Astrocyte (in vitro differentiated cells and primary cell): ENCODE data around the gene CTNNA2. TPM values are rescaled to one million over a fixed set of nuclear protein-coding genes. Genes with fewer than 3 reads are reported as not detected.

Source experiments
- DNase-seq: peaks from one replicate; pipeline ENCODE4 v3.0.0-alpha.2; 2010; ENCODE audit warnings: low read depth
- FAIRE-seq: peaks from 2 replicates; lab custom pipeline; 2011; peaks lifted over from hg19 to GRCh38; lab: Jason Lieb, UNC
- H2AFZ ChIP-seq: 2 replicates; pipeline ENCODE4 v1.6.0; 2012; ENCODE audit warnings: low read depth, low read length, inconsistent platforms
- H3K27ac ChIP-seq: 2 replicates; pipeline ENCODE4 v1.5.1; 2011; ENCODE audit warnings: low read depth, low read length, inconsistent platforms
- H3K27me3 ChIP-seq: 2 replicates; pipeline ENCODE4 v1.6.0; 2011; ENCODE audit warnings: low read length, inconsistent platforms; ENCODE audit not compliant: insufficient read depth
- H3K36me3 ChIP-seq: 2 replicates; pipeline ENCODE4 v1.5.1; 2011; ENCODE audit warnings: low read length, inconsistent platforms; ENCODE audit not compliant: insufficient read depth
- H3K4me1 ChIP-seq: 2 replicates; pipeline ENCODE4 v1.5.1; 2011; ENCODE audit warnings: low read length, inconsistent platforms; ENCODE audit not compliant: insufficient read depth
- H3K4me2 ChIP-seq: 2 replicates; pipeline ENCODE4 v1.6.0; 2012; ENCODE audit warnings: low read length, inconsistent platforms
- H3K4me3 ChIP-seq: 2 replicates; pipeline ENCODE4 v1.5.1; 2011; ENCODE audit warnings: low read depth, mild to moderate bottlenecking, low read length, inconsistent platforms; ENCODE audit not compliant: insufficient read depth
- H3K79me2 ChIP-seq: 2 replicates; pipeline ENCODE4 v1.6.0; 2012; ENCODE audit warnings: mild to moderate bottlenecking, low read length, inconsistent platforms; ENCODE audit not compliant: insufficient read depth
- H3K9ac ChIP-seq: 2 replicates; pipeline ENCODE4 v1.6.0; 2012; ENCODE audit warnings: mild to moderate bottlenecking, low read length, inconsistent platforms
- H3K9me3 ChIP-seq: 2 replicates; pipeline ENCODE4 v1.5.1; 2012; ENCODE audit warnings: low read depth, mild to moderate bottlenecking, low read length, inconsistent platforms; ENCODE audit not compliant: insufficient read depth
- H4K20me1 ChIP-seq: 2 replicates; pipeline ENCODE4 v1.6.0; 2012; ENCODE audit warnings: low read length, inconsistent platforms; ENCODE audit not compliant: insufficient read depth
- H3K27ac Mint-ChIP-seq: one replicate; pipeline ENCODE4 v1.8.0; 2021; ENCODE audit warnings: mild to moderate bottlenecking, mixed read lengths; ENCODE audit not compliant: unreplicated experiment
- H3K27me3 Mint-ChIP-seq: one replicate; pipeline ENCODE4 v1.8.0; 2021; ENCODE audit warnings: low read depth, mixed read lengths; ENCODE audit not compliant: unreplicated experiment
- H3K36me3 Mint-ChIP-seq: one replicate; pipeline ENCODE4 v1.8.0; 2021; ENCODE audit warnings: low read depth, mixed read lengths; ENCODE audit not compliant: unreplicated experiment
- H3K4me1 Mint-ChIP-seq: one replicate; pipeline ENCODE4 v1.8.0; 2021; ENCODE audit warnings: low read depth, mixed read lengths; ENCODE audit not compliant: unreplicated experiment
- H3K4me3 Mint-ChIP-seq: one replicate; pipeline ENCODE4 v1.8.0; 2021; ENCODE audit warnings: mild to moderate bottlenecking, moderate library complexity, mixed read lengths; ENCODE audit not compliant: unreplicated experiment
- H3K9me3 Mint-ChIP-seq: one replicate; pipeline ENCODE4 v1.8.0; 2021; ENCODE audit warnings: mild to moderate bottlenecking, mixed read lengths; ENCODE audit not compliant: unreplicated experiment
- EZH2 ChIP-seq: IDR thresholded peaks from 2 replicates; pipeline ENCODE4 v1.6.1; 2012; ENCODE audit warnings: mild to moderate bottlenecking, low read length, inconsistent platforms; ENCODE audit not compliant: insufficient read depth
- total RNA-seq: library from RNA; stranded (reverse); gene quantifications from 2 replicates; pipeline ENCODE4 v1.2.1, GENCODE V29; 2021
- TF ChIP-seq, protein P1 (sequence below): IDR thresholded peaks from 2 replicates; pipeline ENCODE4 v1.5.1; 2011; ENCODE audit warnings: low read depth, mild to moderate bottlenecking, inconsistent platforms, low read length, moderate library complexity; ENCODE audit not compliant: insufficient read depth

The CTNNA2 gene
- total RNA-seq, 1 donor from 2014 or later = 3.9 TPM

DNA sequence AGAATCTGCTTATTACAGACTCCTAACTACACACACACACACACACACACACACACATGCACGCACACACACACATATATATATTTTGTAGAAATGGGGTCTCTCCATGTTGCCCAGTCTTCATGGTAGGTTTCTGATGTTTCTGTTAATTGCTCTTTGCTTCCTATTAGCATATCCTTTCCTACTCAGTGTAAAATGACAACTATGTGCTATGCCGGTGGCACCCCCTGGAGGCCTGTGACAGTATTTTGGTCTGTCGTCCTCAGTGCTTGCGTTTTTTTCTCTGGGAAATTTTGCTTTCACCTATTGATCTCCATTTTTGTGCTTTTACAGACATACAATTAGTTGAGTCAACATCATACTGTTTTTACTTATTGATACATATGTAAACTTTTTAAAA, 469.6 kb downstream of the CTNNA2 start:
- Histone ChIP-seq H3K27me3 (no peaks in the 10 kb centered on the region), H3K4me1 (no peaks in the 10 kb centered on the region), H3K79me2 (no peaks in the 10 kb centered on the region), H2AFZ (no peak overlapping the region), H4K20me1 (no peaks in the 10 kb centered on the region), H3K4me3 (no peak overlapping the region), H3K9me3 (no peaks in the 10 kb centered on the region), H3K4me2 (no peak overlapping the region), H3K9ac (no peak overlapping the region), H3K36me3 (no peaks in the 10 kb centered on the region), H3K27ac (no peak overlapping the region)
- no peaks in the 10 kb centered on the region for H3K27me3 Mint-ChIP-seq
- TF ChIP-seq, protein P1, sequence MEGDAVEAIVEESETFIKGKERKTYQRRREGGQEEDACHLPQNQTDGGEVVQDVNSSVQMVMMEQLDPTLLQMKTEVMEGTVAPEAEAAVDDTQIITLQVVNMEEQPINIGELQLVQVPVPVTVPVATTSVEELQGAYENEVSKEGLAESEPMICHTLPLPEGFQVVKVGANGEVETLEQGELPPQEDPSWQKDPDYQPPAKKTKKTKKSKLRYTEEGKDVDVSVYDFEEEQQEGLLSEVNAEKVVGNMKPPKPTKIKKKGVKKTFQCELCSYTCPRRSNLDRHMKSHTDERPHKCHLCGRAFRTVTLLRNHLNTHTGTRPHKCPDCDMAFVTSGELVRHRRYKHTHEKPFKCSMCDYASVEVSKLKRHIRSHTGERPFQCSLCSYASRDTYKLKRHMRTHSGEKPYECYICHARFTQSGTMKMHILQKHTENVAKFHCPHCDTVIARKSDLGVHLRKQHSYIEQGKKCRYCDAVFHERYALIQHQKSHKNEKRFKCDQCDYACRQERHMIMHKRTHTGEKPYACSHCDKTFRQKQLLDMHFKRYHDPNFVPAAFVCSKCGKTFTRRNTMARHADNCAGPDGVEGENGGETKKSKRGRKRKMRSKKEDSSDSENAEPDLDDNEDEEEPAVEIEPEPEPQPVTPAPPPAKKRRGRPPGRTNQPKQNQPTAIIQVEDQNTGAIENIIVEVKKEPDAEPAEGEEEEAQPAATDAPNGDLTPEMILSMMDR = peak; percentile 7
- no peak for TF ChIP-seq EZH2
- peaks cover 4% of the 10 kb centered on the region for H3K4me1 Mint-ChIP-seq
- no peaks in the 10 kb centered on the region for H3K36me3 Mint-ChIP-seq
- no peaks in the 10 kb centered on the region for H3K9me3 Mint-ChIP-seq
- no peak overlapping the region for H3K4me3 Mint-ChIP-seq
- no peak for DNase-seq
- H3K27ac Mint-ChIP-seq = no peak overlapping the region
- FAIRE-seq = no peak

DNA sequence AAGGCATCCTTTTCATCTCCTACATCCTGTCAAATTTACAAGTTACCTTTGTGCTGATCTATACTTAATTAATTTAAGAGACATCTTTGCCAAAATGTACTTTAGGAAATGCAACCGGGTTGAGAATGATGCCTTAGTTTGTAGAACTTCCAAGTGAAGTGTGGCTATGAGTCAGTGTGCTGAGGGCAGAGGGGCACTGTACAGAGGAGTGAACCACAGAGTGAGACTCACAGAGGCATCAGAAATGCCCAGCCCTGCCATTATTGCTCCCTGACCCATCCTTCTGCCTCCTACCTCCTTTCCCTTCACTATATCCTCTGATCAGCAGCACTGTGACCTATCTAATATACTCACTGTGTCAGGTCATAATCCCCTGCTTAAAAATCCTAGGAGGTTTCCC, 471.6 kb downstream of the CTNNA2 start:
- Mint-ChIP-seq H3K36me3 (no peaks in the 10 kb centered on the region), H3K4me1 (no peaks in the 10 kb centered on the region), H3K27me3 (no peaks in the 10 kb centered on the region), H3K27ac (no peak overlapping the region), H3K4me3 (no peak overlapping the region), H3K9me3 (no peaks in the 10 kb centered on the region)
- no peaks in the 10 kb centered on the region for H3K79me2 ChIP-seq
- TF ChIP-seq EZH2 = no peak
- TF ChIP-seq, protein P1 = no peak
- no peaks in the 10 kb centered on the region for H3K9me3 ChIP-seq
- H3K4me1 ChIP-seq = no peaks in the 10 kb centered on the region
- no peaks in the 10 kb centered on the region for H3K27me3 ChIP-seq
- no peak overlapping the region for H3K4me2 ChIP-seq
- H3K9ac ChIP-seq = no peak overlapping the region
- no peak overlapping the region for H2AFZ ChIP-seq
- H3K27ac ChIP-seq = no peak overlapping the region
- no peak for FAIRE-seq
- H3K36me3 ChIP-seq = no peaks in the 10 kb centered on the region
- H4K20me1 ChIP-seq = no peaks in the 10 kb centered on the region
- DNase-seq = no peak
- H3K4me3 ChIP-seq = no peak overlapping the region

DNA sequence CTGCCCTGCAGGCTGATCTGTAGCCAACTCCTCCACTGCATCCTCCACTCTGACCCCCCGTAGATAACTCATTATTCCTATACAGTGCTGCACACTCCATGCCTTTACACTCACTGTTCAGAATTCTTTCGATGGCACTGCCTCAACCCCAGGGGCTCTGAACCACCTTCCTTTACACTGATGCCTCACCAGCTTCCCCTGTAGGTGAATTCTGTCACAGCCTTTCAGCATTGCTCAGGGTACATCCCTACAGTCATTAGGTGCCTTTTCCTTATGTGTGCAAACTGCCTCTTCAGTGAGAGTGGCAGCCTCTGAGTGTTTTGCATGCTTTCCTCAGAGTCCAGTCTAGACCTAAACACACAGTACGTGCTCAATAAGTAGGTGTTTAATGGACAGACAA, 472.3 kb downstream of the CTNNA2 start:
- no peak overlapping the region for H3K4me2 ChIP-seq
- no peaks in the 10 kb centered on the region for H3K79me2 ChIP-seq
- no peaks in the 10 kb centered on the region for H3K36me3 ChIP-seq
- H3K9ac ChIP-seq = no peak overlapping the region
- FAIRE-seq = no peak
- H3K27me3 ChIP-seq = no peaks in the 10 kb centered on the region
- peaks cover 2% of the 10 kb centered on the region for H3K27me3 Mint-ChIP-seq
- H3K4me1 Mint-ChIP-seq = no peaks in the 10 kb centered on the region
- no peaks in the 10 kb centered on the region for H3K36me3 Mint-ChIP-seq
- TF ChIP-seq, protein P1 = no peak
- TF ChIP-seq EZH2 = no peak
- H3K4me3 ChIP-seq = no peak overlapping the region
- H3K27ac ChIP-seq = no peak overlapping the region
- H2AFZ ChIP-seq = no peak overlapping the region
- no peaks in the 10 kb centered on the region for H3K9me3 Mint-ChIP-seq
- DNase-seq = no peak
- H3K4me1 ChIP-seq = no peaks in the 10 kb centered on the region
- H3K9me3 ChIP-seq = no peaks in the 10 kb centered on the region
- H4K20me1 ChIP-seq = no peaks in the 10 kb centered on the region
- no peak overlapping the region for H3K4me3 Mint-ChIP-seq
- H3K27ac Mint-ChIP-seq = no peak overlapping the region
